Duodenal mucosa (tissue), 2 donors: ENCODE results near the gene CLCNKA.
A peak's percentile ranks its signal among the peaks of the same experiment; 100 is the strongest.

ENCODE experiments used
- H3K27ac ChIP-seq: one replicate; pipeline ENCODE4 v1.7.0; 2013; ENCODE audit warnings: low read depth, low read length
- H3K27me3 ChIP-seq, 2 donors: one replicate each; pipeline ENCODE4 v1.7.0; 2013; ENCODE audit warnings: low read length in 2 of 2, control low read depth in 1 of 2; ENCODE audit not compliant: insufficient read depth in 2 of 2, control insufficient read depth in 1 of 2
- H3K36me3 ChIP-seq, 2 donors: one replicate each; pipeline ENCODE4 v1.7.0; 2013; ENCODE audit warnings: low read length in 2 of 2, control low read depth in 1 of 2; ENCODE audit not compliant: insufficient read depth in 2 of 2, control insufficient read depth in 1 of 2
- H3K4me1 ChIP-seq, 2 donors: one replicate each; pipeline ENCODE4 v1.7.0; 2013; ENCODE audit warnings: low read length in 2 of 2, control low read depth in 1 of 2; ENCODE audit not compliant: insufficient read depth in 2 of 2, control insufficient read depth in 1 of 2
- H3K4me3 ChIP-seq, 2 donors: one replicate each; pipeline ENCODE4 v1.7.0; 2013; ENCODE audit warnings: low read length in 2 of 2, low read depth in 1 of 2
- H3K9ac ChIP-seq, 2 donors: one replicate each; pipeline ENCODE4 v1.7.0; 2013; ENCODE audit warnings: low read length in 2 of 2, low read depth in 1 of 2
- H3K9me3 ChIP-seq, 2 donors: one replicate each; pipeline ENCODE4 v1.7.0; 2013; ENCODE audit warnings: low read length in 2 of 2, control low read depth in 1 of 2; ENCODE audit not compliant: control insufficient read depth in 1 of 2

CLCNKA gene

GRCh38 chr1:16011936-16012589, 9.8 kb upstream of the CLCNKA start:
- Histone ChIP-seq H3K9ac (no peak overlapping the region), H3K4me3 (peak overlapping the region in 1 of 2 donors; percentile 50), H3K27ac (no peak overlapping the region), H3K4me1 (peaks cover 12% of the 10 kb centered on the region in 2 donors), H3K36me3 (no peaks in the 10 kb centered on the region), H3K27me3 (no peaks in the 10 kb centered on the region), H3K9me3 (no peaks in the 10 kb centered on the region)

GRCh38 chr1:16012590-16013219, 9.1 kb upstream of the CLCNKA start:
- no peaks in the 10 kb centered on the region for H3K36me3 ChIP-seq
- H3K27ac ChIP-seq, result peak overlapping the region; percentile 42
- H3K9ac ChIP-seq, result no peak overlapping the region
- H3K27me3 ChIP-seq, result no peaks in the 10 kb centered on the region
- no peaks in the 10 kb centered on the region for H3K9me3 ChIP-seq
- H3K4me1 ChIP-seq, result peaks cover 12% of the 10 kb centered on the region in 2 donors
- H3K4me3 ChIP-seq, result peak overlapping the region; percentile 40 to 50

GRCh38 chr1:16013220-16013907, 8.5 kb upstream of the CLCNKA start:
- Histone ChIP-seq H3K27ac (peak overlapping the region; percentile 58), H3K27me3 (no peaks in the 10 kb centered on the region), H3K9ac (peak overlapping the region in 1 of 2 donors; percentile 10), H3K4me1 (peaks cover 12 to 18% of the 10 kb centered on the region in 2 donors), H3K4me3 (peak overlapping the region in 1 of 2 donors; percentile 50), H3K36me3 (no peaks in the 10 kb centered on the region), H3K9me3 (no peaks in the 10 kb centered on the region)

- H3K27ac ChIP-seq, result peak overlapping the region; percentile 44
- H3K9ac ChIP-seq, result peak overlapping the region in 1 of 2 donors; percentile 10
- no peaks in the 10 kb centered on the region for H3K27me3 ChIP-seq
- H3K9me3 ChIP-seq, result no peaks in the 10 kb centered on the region
- no peaks in the 10 kb centered on the region for H3K36me3 ChIP-seq
- H3K4me3 ChIP-seq, result no peak overlapping the region
- H3K4me1 ChIP-seq, result peaks cover 12 to 18% of the 10 kb centered on the region in 2 donors
Observed at GRCh38 chr1:16013908-16014258, 8.0 kb upstream of the CLCNKA start.

- Histone ChIP-seq H3K4me3 (no peak overlapping the region), H3K27me3 (no peaks in the 10 kb centered on the region), H3K4me1 (peaks cover 12 to 18% of the 10 kb centered on the region in 2 donors), H3K9ac (peak overlapping the region in 1 of 2 donors; percentile 43), H3K27ac (peak overlapping the region; percentile 50), H3K9me3 (no peaks in the 10 kb centered on the region), H3K36me3 (no peaks in the 10 kb centered on the region)
Observed at GRCh38 chr1:16014509-16015482, 7.0 kb upstream of the CLCNKA start.

GRCh38 chr1:16015491-16015890, 6.3 kb upstream of the CLCNKA start:
- Histone ChIP-seq H3K27me3 (no peaks in the 10 kb centered on the region), H3K36me3 (no peaks in the 10 kb centered on the region), H3K27ac (peak overlapping the region; percentile 20), H3K4me3 (no peak overlapping the region), H3K9ac (peak overlapping the region in 1 of 2 donors; percentile 43), H3K9me3 (no peaks in the 10 kb centered on the region), H3K4me1 (peaks cover 12 to 18% of the 10 kb centered on the region in 2 donors)

- Histone ChIP-seq H3K4me3 (no peak overlapping the region), H3K27ac (peak overlapping the region; percentile 20), H3K27me3 (no peaks in the 10 kb centered on the region), H3K9me3 (no peaks in the 10 kb centered on the region), H3K4me1 (peaks cover 12 to 18% of the 10 kb centered on the region in 2 donors), H3K9ac (no peak overlapping the region), H3K36me3 (no peaks in the 10 kb centered on the region)
Observed at GRCh38 chr1:16015960-16016901, 5.6 kb upstream of the CLCNKA start.

GRCh38 chr1:16017076-16017460, 4.8 kb upstream of the CLCNKA start:
- H3K9me3 ChIP-seq, result no peaks in the 10 kb centered on the region
- H3K4me1 ChIP-seq, result peaks cover 12 to 18% of the 10 kb centered on the region in 2 donors
- H3K9ac ChIP-seq, result no peak overlapping the region
- H3K27me3 ChIP-seq, result no peaks in the 10 kb centered on the region
- no peak overlapping the region for H3K4me3 ChIP-seq
- H3K27ac ChIP-seq, result peak overlapping the region; percentile 66
- no peaks in the 10 kb centered on the region for H3K36me3 ChIP-seq
